ENCODE measurements around the gene MZT1.

MZT1 gene

GRCh38 chr13:72727417-72728289, at the start of gene MZT1, which contains the start of gene BORA:
MZT1 (minus strand) TSS chr13:72727629; CDS start chr13:72727602, 27 bp downstream.
BORA (plus strand) TSS chr13:72727923; CDS start chr13:72728941, 1,018 bp downstream.
- DNase-seq, result peak; percentile 98

- DNase-seq, result no peak
Measured at GRCh38 chr13:72774019-72774418, 46.6 kb upstream of the MZT1 start.

- DNase-seq, result no peak
Measured at GRCh38 chr13:72763411-72763810, 36.0 kb upstream of the MZT1 start.

GRCh38 chr13:72760189-72760588, 32.8 kb upstream of the MZT1 start:
- DNase-seq, result no peak

- no peak for DNase-seq
Measured at GRCh38 chr13:72757792-72758535, 30.5 kb upstream of the MZT1 start.

- no peak for DNase-seq
Measured at GRCh38 chr13:72754111-72754510, 26.7 kb upstream of the MZT1 start.

- no peak for DNase-seq
Measured at GRCh38 chr13:72751220-72751619, 23.8 kb upstream of the MZT1 start.

- no peak for DNase-seq
Measured at GRCh38 chr13:72745260-72745659, 17.8 kb upstream of the MZT1 start.

GRCh38 chr13:72740015-72740414, 12.6 kb upstream of the MZT1 start:
- no peak for DNase-seq

GRCh38 chr13:72737033-72737432, 9.6 kb upstream of the MZT1 start:
- DNase-seq, result no peak

- DNase-seq, result peak; percentile 18
Measured at GRCh38 chr13:72728290-72728605, 819 bp upstream of the MZT1 start.

- peak; percentile 78 for DNase-seq
Measured at GRCh38 chr13:72726726-72727416, 558 bp downstream of the MZT1 start.

GRCh38 chr13:72726185-72726584, 1.2 kb downstream of the MZT1 start:
- DNase-seq, result peak; percentile 8

- DNase-seq, result no peak
Measured at GRCh38 chr13:72716776-72717175, 10.7 kb downstream of the MZT1 start.

- no peak for DNase-seq
Measured at GRCh38 chr13:72700509-72700908, 26.9 kb downstream of the MZT1 start.

- no peak for DNase-seq
Measured at GRCh38 chr13:72698164-72698563, 29.3 kb downstream of the MZT1 start.

- DNase-seq, result peak; percentile 28
Measured at GRCh38 chr13:72696579-72696978, 30.9 kb downstream of the MZT1 start.

- no peak for DNase-seq
Measured at GRCh38 chr13:72694314-72694713, 33.1 kb downstream of the MZT1 start.

- no peak for DNase-seq
Measured at GRCh38 chr13:72693832-72694231, 33.6 kb downstream of the MZT1 start.

- DNase-seq, result no peak
Measured at GRCh38 chr13:72692884-72693514, 34.4 kb downstream of the MZT1 start.

- no peak for DNase-seq
Measured at GRCh38 chr13:72689181-72689696, 38.2 kb downstream of the MZT1 start.

- DNase-seq, result no peak
Measured at GRCh38 chr13:72686766-72687165, 40.7 kb downstream of the MZT1 start.

- no peak for DNase-seq
Measured at GRCh38 chr13:72680353-72680752, 47.1 kb downstream of the MZT1 start.
